Jurkat, Clone E6-1 (cell line): ENCODE results near the gene SLC7A6OS.

Experiments used
- DNase-seq: peaks from one replicate; pipeline ENCODE4 v3.0.0-alpha.2; 2011; ENCODE audit warnings: low read depth, low spot score
- H3K4me3 ChIP-seq: 2 replicates; pipeline ENCODE4 v1.5.1; 2011; ENCODE audit warnings: mild to moderate bottlenecking, low read length, control low read depth, moderate library complexity

The SLC7A6OS gene

GRCh38 chr16:68264128-68265077 lies 46.3 kb downstream of the SLC7A6OS start, which contains the start of gene SLC7A6:
SLC7A6 (plus strand) TSS chr16:68264526; CDS start chr16:68274727, 10,201 bp downstream.
- peak within 1 kb of the TSS; percentile 93 for H3K4me3 ChIP-seq
- no peak for DNase-seq

- peak overlapping the region; percentile 93 for H3K4me3 ChIP-seq
- DNase-seq = no peak
Measured at GRCh38 chr16:68263559-68264127, 47.1 kb downstream of the SLC7A6OS start.

GRCh38 chr16:68259007-68259825 lies 51.5 kb downstream of the SLC7A6OS start:
- no peak for DNase-seq
- no peak overlapping the region for H3K4me3 ChIP-seq

- no peak for DNase-seq
- H3K4me3 ChIP-seq = peak overlapping the region; percentile 31
Measured at GRCh38 chr16:68257906-68258800, 52.6 kb downstream of the SLC7A6OS start.

GRCh38 chr16:68257251-68257905 lies 53.4 kb downstream of the SLC7A6OS start:
- H3K4me3 ChIP-seq = peak overlapping the region; percentile 31
- peak; percentile 96 for DNase-seq

- H3K4me3 ChIP-seq = no peak overlapping the region
- DNase-seq = no peak
Measured at GRCh38 chr16:68255712-68256111, 55.0 kb downstream of the SLC7A6OS start.

- H3K4me3 ChIP-seq = no peak overlapping the region
- DNase-seq = no peak
Measured at GRCh38 chr16:68253721-68254120, 57.0 kb downstream of the SLC7A6OS start.

- DNase-seq = no peak
- H3K4me3 ChIP-seq = no peak overlapping the region
Measured at GRCh38 chr16:68252383-68252782, 58.4 kb downstream of the SLC7A6OS start.

- no peak for DNase-seq
- H3K4me3 ChIP-seq = no peak overlapping the region
Measured at GRCh38 chr16:68251832-68252231, 58.9 kb downstream of the SLC7A6OS start.

- H3K4me3 ChIP-seq = no peak overlapping the region
- DNase-seq = no peak
Measured at GRCh38 chr16:68250951-68251350, 59.8 kb downstream of the SLC7A6OS start.

- DNase-seq = no peak
- no peak overlapping the region for H3K4me3 ChIP-seq
Measured at GRCh38 chr16:68249371-68249770, 61.4 kb downstream of the SLC7A6OS start.
